HG03520 (cell line): Measurements from ENCODE around the gene TULP1.
"Not testable (repeated sequence)": the region's sequence is repeated elsewhere in the genome, so short reads cannot be mapped to it uniquely, and the experiment has no call there.

Experiments used
- ATAC-seq: cut with Tn5 transposase; IDR thresholded peaks from one replicate; pipeline ENCODE4 v1.9.1; 2021; ENCODE audit warnings: mild to moderate bottlenecking, moderate library complexity; ENCODE audit not compliant: unreplicated experiment

TULP1 gene

GRCh38 chr6:35512740-35513139 lies at the start of gene TULP1:
Gene TULP1 (minus strand): TSS chr6:35512896. CDS start chr6:35512858, 38 bp downstream.
- no peak for ATAC-seq

GRCh38 chr6:35562060-35562459 lies 49.4 kb upstream of the TULP1 start:
- ATAC-seq: no peak

GRCh38 chr6:35561113-35561512 lies 48.4 kb upstream of the TULP1 start:
- ATAC-seq: no peak

DNA sequence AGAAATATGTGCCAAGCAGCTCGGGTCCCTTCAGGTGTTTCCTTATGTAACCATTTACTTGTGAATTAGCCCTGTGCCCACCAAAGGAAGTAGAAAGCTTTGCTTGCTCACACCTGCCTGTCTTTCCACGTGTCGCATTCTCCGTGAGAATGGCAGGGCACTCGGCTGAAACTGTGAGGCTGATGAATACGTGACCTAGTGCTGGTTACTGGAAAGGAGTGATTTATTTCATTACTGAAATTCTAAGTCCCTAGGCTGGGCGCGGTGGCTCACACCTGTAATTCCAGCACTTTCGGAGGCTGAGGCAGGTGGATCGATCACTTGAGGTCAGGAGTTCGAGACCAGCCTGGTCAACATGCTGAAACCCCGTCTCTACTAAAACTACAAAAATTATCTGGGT lies 45.9 kb upstream of the TULP1 start:
- no peak for ATAC-seq

- ATAC-seq: no peak
Measured at GRCh38 chr6:35557239-35557638, 44.5 kb upstream of the TULP1 start.

DNA sequence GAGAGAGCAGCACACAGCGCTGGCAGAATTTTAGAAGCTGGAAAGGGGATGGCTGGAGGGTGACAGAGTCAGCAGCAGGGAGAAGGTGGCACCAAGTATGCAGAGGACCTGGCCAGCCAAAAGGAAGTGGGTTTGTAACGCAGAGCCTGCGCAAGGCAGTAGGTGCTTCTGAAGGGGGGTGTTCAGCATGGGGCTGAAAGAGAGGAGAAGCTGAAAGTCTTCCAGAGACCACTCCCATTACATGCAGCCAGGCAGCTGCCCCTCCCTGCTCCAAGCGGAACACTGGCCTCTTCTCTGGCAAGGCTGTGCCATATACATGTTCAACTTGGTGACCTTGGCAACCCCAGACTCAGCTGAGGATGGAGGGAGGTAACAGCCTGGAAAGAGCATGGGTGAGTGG lies 42.1 kb upstream of the TULP1 start:
- no peak for ATAC-seq

DNA sequence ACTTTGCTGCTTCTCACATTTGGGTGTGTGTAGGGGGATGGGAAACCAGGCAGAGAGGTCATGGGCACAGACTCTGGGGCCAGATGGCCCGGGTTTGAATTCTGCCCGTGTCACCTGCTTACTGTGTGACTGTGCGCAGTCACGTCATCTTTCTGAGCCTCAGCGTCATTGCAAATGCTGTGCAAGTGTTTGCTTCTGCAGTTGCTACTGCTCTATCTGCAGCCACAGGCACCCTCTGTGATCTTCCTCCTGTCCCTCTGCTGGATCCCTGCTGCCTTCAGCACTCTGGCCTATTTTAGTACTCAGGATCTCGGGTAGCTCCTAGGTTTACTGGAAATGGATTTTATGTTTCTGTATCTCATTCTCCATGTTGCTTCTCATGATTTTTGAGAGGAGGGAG lies 40.6 kb upstream of the TULP1 start:
- no peak for ATAC-seq

DNA sequence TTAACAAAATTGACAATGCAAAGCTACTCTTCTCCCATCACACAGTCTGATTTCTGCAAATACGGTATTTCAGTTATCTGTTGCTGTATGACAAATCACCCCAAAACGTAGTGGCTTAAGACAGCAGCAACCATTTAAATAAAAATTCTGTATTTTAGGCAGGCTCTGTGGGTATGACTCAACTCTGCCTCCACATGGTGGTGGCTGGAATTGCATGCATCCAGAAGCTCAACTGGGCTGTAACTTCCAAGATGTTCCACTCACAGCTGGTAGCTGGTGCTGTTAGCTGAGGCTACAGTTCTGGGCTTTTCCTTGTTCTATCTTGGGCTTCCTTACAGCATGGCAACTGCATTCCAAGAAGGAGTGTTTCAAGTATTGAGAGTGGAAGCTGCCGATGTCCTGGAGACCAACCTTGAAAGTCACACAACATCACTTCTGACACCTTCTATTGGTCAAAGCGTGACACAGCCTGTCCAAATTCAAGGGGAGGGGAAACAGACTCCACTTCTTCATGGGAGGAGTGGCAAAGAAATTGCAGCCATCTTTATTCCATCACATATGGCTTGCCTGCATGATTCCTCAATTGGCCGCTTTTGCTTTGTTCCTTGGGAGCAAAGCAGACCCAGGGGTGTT lies 39.7 kb upstream of the TULP1 start:
- ATAC-seq: no peak

DNA sequence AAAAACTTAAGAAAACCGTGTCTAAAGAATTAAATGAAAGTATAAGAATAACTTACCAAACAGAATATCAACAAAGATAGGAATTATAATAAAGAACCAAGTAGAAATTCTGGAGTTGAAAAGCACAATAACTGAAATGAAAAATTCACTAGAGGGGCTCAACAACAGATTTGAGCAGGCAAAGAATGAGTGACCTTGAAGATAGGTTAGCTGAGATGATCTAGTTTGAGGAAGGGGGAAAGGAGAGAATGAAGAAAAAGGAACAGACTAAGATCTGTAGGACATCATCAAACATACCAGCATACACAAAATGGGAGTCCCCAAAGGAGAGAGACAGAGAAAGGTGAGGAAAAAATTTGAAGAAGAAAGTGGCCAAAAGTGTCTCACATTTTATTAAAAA lies 37.7 kb upstream of the TULP1 start:
- ATAC-seq: no peak

DNA sequence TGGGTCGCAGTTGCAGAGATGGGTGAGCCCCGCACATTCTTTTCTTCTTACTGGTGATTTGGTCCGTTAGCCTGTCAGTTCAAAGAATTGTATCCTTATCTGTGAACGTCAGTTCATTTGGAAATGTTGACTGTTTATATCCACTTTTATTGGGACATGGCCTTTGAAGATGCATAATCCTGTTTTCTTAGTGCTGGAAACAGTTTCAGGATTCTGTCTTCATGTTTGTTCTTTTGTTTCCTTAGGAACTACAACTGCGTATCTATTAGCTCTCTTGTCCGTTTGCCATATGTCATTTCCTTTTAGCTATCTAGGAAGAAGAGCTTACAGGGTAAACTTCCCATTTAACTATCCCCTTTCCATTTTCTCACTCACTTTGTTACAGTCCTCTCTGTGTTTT lies 35.0 kb upstream of the TULP1 start:
- no peak for ATAC-seq

GRCh38 chr6:35544769-35545361 lies 32.2 kb upstream of the TULP1 start:
- ATAC-seq: no peak

GRCh38 chr6:35543459-35544193 lies 30.9 kb upstream of the TULP1 start:
- no peak for ATAC-seq

- no peak for ATAC-seq
Measured at GRCh38 chr6:35541836-35542235, 29.1 kb upstream of the TULP1 start.

GRCh38 chr6:35539223-35539622 lies 26.5 kb upstream of the TULP1 start:
- no peak for ATAC-seq

GRCh38 chr6:35535847-35536246 lies 23.2 kb upstream of the TULP1 start:
- not testable (repeated sequence) for ATAC-seq

GRCh38 chr6:35534407-35535170 lies 21.9 kb upstream of the TULP1 start:
- ATAC-seq: no peak

DNA sequence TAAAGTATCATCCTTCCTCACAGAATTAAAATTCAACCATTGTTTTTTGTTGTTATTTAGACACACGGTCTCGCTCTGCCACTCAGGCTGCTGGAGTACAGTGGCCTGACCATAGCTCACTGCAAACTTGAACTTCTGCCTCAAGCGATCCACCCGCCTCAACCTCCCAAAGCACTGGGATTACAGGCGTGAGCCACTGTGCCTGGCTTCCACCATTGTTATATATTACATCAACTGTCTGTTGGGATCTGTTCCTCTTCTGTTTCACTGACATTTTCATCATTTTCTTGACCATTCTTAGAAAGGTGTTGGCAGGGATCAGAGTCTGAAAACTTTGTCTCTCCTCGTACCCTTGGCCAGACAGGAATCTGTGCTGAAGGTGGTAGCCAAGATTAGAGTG lies 21.3 kb upstream of the TULP1 start:
- no peak for ATAC-seq

DNA sequence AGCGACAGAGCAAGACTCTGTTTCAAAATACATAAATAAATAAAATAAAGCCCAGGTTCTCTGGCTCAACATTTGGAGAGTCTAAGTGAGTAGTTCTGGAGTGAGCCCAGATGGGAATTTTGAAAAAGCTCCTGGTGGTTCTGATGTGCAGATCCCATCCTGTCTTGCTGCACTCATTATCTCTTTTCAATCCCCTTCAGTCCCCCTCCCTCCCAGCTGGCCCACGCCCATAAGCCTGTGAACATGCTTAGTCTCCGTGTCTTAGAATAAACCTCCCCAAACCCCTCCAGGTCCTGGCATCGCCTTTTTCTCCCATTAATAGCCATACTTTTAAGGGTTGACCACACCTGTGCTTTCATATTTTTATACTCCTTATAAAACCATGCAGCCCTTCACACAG lies 19.4 kb upstream of the TULP1 start:
- ATAC-seq: no peak

GRCh38 chr6:35524380-35525020 lies 11.8 kb upstream of the TULP1 start:
- ATAC-seq: no peak

DNA sequence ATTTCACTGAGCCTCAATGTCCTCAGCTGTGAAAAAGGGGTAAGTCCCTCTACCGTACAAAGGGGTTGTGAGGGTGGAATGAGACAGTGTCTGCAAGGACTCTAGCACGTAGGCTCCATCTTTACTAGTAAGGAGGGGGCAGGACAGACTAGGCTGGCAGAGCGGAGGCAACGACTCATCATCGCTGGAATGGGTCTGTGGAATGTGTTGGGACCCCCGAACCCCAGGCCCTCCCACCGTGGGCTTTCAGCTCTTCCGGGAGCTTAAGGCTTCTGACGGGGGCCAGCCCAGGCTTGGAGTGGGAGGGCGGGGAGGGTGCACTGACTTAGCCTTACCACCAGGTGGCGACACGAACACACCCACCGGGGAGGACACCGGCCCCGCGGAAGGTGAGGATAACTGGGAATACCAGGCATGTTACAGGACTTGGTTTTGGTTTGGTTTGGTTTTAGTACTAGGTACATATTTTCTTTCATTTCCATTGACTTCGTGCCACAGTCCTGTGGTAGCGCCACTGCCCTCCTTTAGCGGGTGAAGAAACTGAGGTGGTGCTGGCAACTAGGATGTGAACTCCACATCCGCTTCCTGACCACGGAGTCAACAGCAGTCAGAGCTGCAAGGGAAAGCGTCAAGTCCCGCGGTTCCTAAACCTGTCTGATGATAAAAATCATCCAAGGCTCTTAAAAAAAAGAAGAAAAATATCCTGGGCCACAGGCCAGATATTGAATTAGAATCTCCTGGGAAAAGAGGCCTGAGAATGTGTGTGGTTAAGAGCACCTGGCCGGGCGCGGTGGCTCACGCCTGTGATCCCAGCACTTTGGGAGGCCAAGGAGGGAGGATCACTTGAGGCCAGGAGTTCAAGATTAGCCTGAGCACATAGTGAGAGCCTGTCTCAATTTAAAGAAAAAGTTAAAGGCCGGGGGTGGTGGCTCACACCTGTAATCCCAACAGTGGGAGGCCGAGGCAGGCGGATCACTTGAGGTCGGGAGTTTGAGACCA lies 10.3 kb upstream of the TULP1 start:
- ATAC-seq: no peak
